Measurements from ENCODE around the gene GRHL1.

GRHL1 gene

GRCh38 chr2:9972621-9973479, 21.4 kb downstream of the GRHL1 start:
- no peak for DNase-seq (ENCODE audit: low read depth in 2 of 2, low spot score in 1 of 2)

- DNase-seq (ENCODE audit: low read depth in 2 of 2, low spot score in 1 of 2) = no peak
These were observed 22.2 kb downstream of the GRHL1 start for GRCh38 chr2:9973690-9974089.

- DNase-seq (ENCODE audit: low read depth in 2 of 2, low spot score in 1 of 2) = no peak
These were observed 22.9 kb downstream of the GRHL1 start for GRCh38 chr2:9974343-9974742.

- DNase-seq (ENCODE audit: low read depth in 2 of 2, low spot score in 1 of 2) = no peak
These were observed 23.8 kb downstream of the GRHL1 start for GRCh38 chr2:9975328-9975727.

- DNase-seq (ENCODE audit: low read depth in 2 of 2, low spot score in 1 of 2) = no peak
These were observed 24.4 kb downstream of the GRHL1 start for GRCh38 chr2:9975805-9976447.

- no peak for DNase-seq (ENCODE audit: low read depth in 2 of 2, low spot score in 1 of 2)
These were observed 28.5 kb downstream of the GRHL1 start for GRCh38 chr2:9979977-9980376.

- DNase-seq (ENCODE audit: low read depth in 2 of 2, low spot score in 1 of 2) = no peak
These were observed 29.0 kb downstream of the GRHL1 start for GRCh38 chr2:9980520-9980919.

- no peak for DNase-seq (ENCODE audit: low read depth in 2 of 2, low spot score in 1 of 2)
These were observed 30.2 kb downstream of the GRHL1 start for GRCh38 chr2:9981655-9982054.

GRCh38 chr2:9982248-9982647, 30.8 kb downstream of the GRHL1 start:
- no peak for DNase-seq (ENCODE audit: low read depth in 2 of 2, low spot score in 1 of 2)

GRCh38 chr2:9982891-9983290, 31.4 kb downstream of the GRHL1 start:
- DNase-seq (ENCODE audit: low read depth in 2 of 2, low spot score in 1 of 2) = no peak

GRCh38 chr2:9983401-9984216, 32.1 kb downstream of the GRHL1 start:
- no peak for DNase-seq (ENCODE audit: low read depth in 2 of 2, low spot score in 1 of 2)

GRCh38 chr2:9984217-9984739, 32.8 kb downstream of the GRHL1 start:
- no peak for DNase-seq (ENCODE audit: low read depth in 2 of 2, low spot score in 1 of 2)

- no peak for DNase-seq (ENCODE audit: low read depth in 2 of 2, low spot score in 1 of 2)
These were observed 33.5 kb downstream of the GRHL1 start for GRCh38 chr2:9984871-9985480.

- DNase-seq (ENCODE audit: low read depth in 2 of 2, low spot score in 1 of 2) = no peak
These were observed 34.2 kb downstream of the GRHL1 start for GRCh38 chr2:9985531-9986328.

GRCh38 chr2:9988320-9988719, 36.8 kb downstream of the GRHL1 start:
- DNase-seq (ENCODE audit: low read depth in 2 of 2, low spot score in 1 of 2) = no peak

- no peak for DNase-seq (ENCODE audit: low read depth in 2 of 2, low spot score in 1 of 2)
These were observed 39.2 kb downstream of the GRHL1 start for GRCh38 chr2:9990736-9991135.

GRCh38 chr2:9991221-9991620, 39.7 kb downstream of the GRHL1 start:
- DNase-seq (ENCODE audit: low read depth in 2 of 2, low spot score in 1 of 2) = no peak

- DNase-seq (ENCODE audit: low read depth in 2 of 2, low spot score in 1 of 2) = no peak
These were observed 40.4 kb downstream of the GRHL1 start for GRCh38 chr2:9991829-9992273.

GRCh38 chr2:9992427-9993187, 41.1 kb downstream of the GRHL1 start:
- no peak for DNase-seq (ENCODE audit: low read depth in 2 of 2, low spot score in 1 of 2)
